HG02981 (cell line): ENCODE results near the gene NSG1.
"Not testable (repeated sequence)": the region's sequence is repeated elsewhere in the genome, so short reads cannot be mapped to it uniquely, and the experiment has no call there.

Experiments
- ATAC-seq: cut with Tn5 transposase; IDR thresholded peaks from one replicate; pipeline ENCODE4 v1.9.1; 2021; ENCODE audit warnings: mild to moderate bottlenecking, moderate library complexity; ENCODE audit not compliant: unreplicated experiment

Gene NSG1

DNA sequence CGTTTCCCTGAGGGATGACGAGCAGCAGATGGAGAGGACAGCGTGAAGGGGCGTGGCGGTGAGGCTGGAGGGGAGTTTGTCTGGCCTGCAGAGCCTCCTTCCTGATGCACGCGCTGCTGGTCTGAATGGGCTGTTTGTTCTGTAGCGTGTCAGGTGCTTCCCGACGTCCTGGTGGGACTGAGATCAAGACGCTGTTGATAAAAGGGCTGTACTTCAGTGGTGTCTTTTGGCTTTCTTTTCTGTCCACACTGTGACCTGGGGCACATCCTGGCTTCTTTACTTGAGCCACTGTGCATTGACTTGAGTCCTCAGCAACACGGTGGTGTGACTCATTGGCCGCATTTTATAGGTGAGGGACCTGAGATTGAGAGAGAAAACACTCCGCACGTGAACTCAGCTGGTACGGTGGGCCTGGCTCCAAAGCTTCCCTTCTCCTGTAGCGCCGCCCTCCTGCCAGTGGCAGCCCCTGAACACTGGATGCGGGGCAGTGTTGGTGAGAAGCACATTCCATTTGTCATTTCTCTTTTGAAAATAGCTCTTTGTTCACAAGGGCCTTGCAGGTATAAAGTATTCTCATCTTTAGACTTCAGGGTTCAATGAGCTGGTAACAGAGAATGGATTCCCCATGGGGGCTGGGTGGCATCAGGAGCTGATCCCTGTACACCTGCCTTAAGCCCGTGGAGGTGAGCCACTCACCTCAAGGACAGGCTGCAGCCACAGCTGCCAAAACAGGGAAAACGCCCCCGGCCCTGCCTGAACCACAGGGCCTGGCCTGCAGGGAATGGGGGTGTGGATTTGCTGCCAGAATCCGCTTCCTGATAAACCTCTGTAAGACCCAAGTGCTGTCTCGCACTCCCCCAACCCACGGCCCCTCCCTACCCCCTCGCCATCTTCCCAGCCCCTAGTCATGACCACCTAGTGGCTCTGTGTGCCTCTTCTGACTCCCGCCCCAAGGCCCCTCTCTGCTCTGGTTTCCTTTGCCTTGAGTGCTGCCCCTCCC, 29.2 kb downstream of the NSG1 start:
- no peak for ATAC-seq

DNA sequence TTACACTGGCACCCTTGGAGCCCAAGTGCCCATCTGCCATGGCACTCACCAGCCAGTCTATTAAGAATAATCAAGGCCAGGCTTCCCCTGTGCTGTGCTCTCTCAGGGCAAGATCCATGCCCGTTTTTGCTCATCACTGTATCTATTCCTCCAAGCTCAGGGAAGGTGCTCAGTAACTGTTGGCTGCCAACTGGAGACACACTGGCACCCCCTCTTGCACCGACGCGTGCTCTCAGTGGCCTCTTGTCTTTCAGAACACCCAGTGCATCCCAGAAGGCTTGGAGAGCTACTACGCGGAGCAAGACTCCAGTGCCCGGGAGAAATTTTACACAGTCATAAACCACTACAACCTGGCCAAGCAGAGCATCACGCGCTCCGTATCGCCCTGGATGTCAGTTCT, 30.1 kb downstream of the NSG1 start:
- no peak for ATAC-seq

DNA sequence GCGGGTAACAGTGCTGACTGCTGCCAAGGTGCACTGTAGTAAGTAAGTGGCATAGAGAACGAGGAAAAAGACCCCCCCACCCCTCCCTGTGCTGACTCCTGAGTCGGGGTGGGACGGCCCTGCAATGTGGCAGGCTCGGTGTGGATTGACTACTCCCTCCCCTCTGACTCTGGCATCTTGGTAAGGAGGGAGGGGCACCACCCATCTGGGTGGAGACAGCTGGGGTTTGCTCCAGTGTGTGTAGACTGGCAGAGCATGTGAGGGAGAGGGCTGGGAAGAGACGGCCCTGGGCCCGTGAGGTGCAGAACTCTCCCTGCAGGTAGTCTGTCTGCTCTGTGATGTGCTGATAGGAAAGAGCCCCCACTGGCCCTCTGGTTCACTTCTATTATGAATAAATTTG, 31.0 kb downstream of the NSG1 start:
- ATAC-seq = no peak

DNA sequence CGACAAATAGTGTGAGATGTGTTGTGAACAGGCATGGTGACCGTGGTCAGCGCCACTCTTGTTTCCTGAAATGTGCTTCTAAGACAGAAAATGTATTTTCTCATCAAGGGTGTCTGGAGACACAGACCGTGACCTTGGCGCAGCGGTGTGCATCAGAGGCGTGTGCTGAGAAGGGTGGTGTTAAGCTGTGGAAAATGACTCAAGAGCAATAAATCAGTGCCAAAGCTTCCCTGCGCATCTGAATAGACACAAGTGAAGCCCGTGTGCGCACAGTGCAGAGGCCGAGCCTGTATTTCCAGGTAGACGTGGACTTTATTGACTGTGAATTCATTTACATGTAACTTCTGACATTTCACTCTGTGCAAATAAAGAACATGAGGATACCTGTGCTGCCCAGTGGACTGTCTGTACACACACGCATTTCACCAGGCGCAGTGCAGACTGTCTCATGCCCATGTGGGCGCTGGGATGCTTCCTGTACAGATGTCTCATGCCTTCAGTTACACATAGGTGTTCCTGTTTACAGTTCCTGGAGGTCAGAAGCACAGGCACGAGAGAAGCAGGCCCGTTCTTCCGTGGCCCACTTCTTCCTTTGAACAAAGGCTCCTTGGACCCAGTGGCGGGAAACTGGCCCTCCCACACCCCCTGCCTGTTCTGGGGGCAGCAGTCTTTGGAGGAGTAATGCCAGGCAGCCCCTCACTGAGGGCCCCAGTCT, 31.9 kb downstream of the NSG1 start:
- ATAC-seq = no peak

DNA sequence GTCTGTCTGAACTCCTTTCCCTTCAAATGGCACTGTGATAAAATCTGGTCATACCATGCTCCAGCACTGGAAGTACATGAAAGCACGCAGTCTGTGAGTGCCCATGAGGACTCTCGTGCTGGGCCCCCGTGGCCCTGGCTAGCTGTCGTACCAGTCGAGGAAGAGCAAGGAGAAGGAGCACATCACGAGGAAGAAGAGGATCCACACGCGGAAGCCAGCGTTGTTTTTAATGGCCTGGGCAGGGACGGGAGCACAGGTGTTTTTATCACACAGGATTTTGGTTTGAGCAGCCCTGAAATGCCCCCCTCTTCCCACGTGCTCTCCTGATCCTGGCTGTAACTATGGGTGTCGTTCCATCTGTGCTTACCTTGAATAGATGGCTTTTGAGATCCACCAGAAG, 33.0 kb downstream of the NSG1 start:
- ATAC-seq = no peak

DNA sequence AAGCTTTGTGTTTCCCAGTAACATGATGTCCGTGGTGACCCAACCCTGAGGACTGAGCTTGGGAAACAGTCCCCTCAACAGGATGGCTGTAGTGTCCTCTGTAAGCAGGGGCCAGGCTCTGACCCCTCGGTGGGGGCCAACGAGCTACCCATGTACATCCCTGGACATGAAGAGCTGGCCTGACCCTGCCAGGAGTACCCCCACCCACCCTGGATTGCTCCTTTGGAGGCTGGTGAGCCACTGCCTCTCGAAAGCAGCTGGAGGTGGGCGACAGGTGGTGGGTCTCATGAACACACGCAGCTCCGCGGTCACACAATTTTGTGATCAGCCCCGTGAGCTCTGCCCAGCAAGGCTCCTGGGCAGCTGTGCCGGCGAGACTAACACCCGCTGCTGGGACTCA, 33.5 kb downstream of the NSG1 start:
- ATAC-seq = no peak

DNA sequence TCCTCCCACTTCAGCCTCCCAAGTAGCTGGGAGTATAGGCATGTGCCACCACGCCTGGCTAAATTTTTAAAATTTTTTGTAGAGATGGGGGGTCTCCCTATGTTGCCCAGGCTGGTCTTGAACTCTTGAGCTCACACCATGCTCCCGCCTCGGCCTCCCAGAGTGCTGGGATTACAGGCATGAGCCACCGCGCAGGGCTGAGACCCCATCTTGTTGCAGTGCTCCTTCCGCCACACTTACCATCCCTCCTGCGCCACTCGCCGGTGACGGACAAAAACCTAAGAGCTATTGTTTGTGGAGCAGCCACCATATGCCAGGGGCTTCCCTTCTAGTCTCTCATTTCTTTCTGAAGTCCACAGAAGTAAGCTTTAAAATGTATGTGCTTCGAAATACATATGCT, 34.5 kb downstream of the NSG1 start:
- no peak for ATAC-seq

DNA sequence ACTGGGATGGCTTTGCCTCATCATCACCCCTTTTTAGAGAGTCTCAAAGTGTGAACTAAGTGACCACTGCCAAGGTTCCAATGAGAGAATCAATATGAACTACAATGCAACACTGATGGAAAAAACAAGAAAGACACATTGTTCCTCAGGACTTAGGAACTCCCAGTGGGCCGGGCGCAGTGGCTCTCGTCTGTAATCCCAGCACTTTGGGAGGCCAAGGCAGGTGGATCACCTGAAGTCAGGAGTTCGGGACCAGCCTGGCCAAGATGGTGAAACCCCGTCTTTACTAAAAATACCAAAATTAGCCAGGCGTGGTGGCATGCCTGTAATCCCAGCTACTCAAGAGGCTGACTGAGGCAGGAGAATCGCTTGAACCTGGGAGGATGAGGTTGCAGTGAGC, 35.2 kb downstream of the NSG1 start:
- ATAC-seq = not testable (repeated sequence)

DNA sequence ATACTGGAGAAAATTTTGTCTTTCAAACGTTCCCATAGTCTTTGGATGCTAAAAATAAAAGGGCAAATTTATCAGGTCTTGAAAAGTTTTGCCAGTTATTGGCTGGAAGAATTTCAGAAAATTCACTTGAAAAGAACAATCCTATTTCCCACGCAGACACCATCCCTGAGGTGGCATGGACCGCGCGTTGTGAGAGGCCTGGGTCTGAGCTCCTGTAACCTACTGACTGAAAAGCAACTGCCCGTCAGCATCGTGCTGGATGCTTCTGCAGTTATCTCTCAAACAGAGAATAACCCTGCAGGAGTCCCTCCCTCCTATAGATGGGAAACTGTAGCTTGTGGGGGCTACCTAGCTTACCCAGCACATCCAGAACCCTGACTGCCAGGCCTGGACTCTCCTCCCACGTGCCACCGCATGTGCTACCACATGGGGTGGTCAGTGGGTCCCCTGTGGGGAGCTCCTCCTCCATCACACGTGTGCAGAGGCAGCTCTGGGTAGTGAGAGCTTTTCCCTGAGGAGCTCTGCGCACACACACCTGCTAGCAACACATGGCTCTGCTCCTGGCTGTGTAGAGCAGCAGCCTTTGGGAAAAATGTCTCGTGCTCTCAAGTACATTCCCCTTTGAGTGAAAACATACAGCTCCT, 36.1 kb downstream of the NSG1 start:
- ATAC-seq = no peak

DNA sequence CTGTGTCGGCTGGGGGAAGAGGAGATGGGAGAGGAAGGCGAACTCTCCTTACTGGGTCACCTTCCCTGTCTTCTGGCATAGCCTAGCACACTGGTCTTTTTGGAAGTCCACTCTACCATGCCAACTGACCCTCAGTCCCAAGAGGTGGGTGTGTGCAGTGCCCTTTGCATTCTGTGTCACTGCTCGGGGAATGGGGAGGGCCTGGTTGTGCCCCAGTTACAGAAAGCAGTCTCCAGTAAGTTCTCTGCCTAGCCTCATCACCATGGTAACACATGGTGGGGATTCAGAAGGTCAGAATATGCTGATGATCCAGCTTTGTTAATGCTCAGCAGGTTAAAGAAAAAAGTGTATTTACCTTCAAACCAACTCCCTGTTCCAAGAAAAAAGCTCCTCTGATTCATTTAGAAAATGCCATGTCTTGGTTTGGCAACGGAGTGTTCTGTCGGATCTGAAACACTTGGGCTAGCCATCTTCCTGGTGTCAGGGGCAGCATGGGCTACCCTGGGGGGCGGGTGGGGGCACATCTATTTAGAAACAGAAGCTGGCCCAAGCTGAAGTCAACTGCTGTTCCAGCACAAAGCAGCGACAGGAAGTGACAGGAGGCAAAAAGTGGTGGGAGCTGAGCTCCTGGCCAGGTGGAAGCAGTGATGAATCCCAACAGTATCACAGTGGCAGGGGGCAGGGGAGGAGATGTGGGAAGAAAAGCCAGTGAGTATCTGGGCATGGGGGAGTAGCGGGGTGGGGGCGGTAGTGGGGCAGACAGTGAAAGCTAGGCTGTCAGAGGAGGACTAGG, 37.0 kb downstream of the NSG1 start:
- ATAC-seq = no peak

DNA sequence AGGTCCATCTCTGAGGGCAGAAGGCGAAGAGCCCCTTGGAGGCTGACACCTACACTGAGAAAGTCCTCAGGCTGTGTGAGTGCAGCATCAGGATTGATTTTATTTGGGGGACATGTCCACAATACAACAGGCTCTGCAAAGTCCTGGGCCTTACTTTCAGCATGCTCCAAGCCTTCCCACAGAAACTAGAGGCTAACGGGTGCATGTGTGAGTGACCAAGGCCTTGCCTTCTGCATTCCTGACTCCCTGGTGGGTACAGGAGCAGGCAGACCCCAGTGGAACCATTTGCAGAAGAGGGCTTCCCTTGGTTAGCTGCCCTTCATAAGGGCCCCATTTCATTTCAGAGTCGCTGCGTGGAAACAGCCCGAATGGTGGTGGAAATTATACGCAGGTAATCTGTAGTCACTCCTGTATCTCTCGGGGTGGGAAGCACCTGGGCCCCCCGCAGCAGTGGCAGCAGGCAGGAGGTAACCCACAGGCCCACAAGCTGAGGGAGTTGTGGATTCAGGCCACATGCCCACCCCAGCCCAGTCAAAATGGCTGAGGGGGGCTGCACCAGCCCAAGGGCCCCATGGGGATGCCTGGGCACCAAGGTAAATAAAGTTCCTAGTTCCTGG, 37.7 kb downstream of the NSG1 start:
- no peak for ATAC-seq

DNA sequence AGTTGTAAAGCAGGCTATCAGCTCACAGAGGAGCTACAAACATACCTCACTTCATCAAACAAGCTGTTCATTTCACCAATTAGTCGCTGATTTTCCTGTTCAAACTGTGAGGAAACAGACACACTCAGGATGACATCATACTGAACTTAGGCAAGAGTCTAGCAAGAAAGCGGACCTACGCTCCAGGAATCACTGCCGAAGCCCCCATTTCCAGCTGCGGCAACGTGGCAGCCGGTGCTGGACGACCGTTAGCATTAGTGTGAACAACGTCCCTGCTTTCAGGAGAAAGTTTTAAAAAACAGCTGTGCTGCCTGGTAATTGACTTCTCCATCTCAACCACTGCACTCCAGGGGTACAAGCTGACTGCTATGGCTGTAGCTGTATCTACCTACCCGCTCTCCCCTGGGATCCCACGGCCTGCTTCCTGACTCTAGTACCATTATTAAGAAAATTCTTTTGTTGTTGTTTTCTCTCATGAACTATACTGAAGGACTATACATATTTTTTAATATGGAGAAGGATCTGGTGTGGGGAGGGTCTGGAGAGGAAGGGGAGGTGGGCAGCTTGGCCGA, 38.3 kb downstream of the NSG1 start:
- no peak for ATAC-seq

DNA sequence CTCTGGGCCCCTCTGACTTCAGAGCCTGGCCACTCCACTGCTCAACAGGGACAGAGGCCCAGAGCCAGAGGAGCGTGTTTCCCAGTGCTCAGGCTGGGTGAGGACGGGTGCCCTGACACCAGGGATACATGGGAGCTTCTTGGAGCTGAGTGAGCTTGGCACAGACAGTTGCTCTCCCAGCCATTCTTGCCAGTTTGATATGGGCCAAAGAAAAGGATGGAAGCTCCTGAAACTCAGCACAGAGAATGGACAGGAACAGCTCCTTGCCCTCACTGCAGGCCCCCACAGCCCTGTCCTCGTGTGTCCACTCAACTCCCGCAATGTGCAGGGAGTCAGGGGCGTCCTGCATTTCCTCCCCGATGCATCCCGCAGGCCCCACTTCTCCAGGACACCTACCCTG, 38.8 kb downstream of the NSG1 start:
- ATAC-seq = no peak

DNA sequence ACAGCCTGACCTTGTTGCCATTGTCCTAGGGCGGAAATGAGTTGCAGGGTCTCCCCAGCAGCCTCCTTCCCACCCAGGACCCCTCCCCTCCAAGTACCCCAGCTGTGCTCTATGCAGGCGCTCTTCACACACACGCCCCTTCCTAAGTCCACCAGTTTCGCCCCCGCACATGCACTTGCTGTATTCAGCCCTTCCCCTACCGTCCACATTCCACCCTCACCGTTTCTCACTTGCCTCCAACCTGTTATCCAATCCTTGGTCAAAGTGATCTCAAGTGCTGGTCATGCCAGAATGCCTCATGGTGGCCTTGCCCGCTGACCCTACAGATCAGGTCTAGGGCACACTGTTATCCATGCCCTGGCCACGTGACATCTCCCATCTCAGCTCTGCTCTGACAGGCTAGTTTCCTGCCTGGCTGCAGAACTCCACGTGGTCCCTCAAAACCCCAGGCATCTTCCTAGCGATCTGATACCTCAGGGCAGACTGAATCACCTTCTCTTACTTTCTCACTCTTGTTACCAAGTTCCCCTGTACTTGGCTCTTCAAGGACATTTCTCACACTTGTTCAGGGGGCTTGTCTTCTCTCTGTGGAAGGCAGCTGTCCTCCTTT, 39.7 kb downstream of the NSG1 start:
- ATAC-seq = no peak

DNA sequence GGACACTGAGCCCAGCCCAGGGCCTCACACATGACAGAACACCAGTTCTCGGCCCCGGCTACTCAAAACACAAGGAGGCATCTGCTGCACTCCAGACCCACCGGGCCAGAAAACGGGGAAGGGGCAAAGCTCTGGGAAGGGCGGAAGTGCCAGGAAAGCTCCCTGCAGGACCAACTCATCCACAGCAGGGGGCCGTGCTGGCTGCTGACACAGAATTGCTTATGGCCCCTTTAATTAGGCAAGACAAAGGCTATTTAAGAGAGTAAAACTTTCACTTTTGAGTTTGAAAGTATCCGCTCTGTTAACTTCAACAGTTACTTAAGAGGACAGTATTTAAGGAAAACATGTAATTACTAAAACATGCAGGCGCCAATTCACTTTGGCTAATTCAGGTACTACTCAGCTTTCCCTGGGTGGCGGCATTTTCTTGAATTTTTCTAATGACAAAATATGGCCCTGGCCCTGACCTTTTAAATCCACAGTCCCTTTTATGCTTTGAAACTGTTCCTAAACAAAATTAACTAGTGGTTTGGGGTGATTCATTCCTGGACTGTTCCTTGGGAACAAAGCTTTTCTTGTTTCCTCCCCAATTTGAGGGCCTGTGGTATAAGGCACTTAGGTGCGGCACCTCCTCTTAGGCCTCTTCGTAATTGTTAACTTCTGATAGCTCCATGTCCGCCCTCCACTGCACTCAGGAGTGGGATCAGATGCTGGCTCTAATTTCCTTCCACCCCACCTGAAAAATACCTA, 40.4 kb downstream of the NSG1 start:
- ATAC-seq = no peak

DNA sequence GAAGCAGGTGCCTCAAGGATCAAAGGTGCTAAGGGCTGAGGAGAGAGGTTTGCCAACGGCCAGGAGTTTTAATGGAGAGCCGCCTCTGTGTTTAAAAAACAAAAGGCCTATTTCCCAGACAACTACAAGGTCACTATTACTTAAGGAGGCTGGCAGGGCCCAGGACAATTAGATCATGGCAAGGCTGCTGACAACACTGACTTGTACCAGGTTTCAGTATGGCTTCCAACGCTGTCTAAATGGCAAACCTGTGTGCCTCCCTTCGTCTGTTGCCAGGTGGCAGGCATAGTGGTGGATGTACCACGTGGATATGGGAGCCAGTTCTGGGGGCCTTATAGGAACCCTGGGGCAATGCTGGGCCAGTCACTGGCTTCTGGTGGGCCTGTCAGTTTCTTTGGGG, 41.0 kb downstream of the NSG1 start:
- no peak for ATAC-seq

DNA sequence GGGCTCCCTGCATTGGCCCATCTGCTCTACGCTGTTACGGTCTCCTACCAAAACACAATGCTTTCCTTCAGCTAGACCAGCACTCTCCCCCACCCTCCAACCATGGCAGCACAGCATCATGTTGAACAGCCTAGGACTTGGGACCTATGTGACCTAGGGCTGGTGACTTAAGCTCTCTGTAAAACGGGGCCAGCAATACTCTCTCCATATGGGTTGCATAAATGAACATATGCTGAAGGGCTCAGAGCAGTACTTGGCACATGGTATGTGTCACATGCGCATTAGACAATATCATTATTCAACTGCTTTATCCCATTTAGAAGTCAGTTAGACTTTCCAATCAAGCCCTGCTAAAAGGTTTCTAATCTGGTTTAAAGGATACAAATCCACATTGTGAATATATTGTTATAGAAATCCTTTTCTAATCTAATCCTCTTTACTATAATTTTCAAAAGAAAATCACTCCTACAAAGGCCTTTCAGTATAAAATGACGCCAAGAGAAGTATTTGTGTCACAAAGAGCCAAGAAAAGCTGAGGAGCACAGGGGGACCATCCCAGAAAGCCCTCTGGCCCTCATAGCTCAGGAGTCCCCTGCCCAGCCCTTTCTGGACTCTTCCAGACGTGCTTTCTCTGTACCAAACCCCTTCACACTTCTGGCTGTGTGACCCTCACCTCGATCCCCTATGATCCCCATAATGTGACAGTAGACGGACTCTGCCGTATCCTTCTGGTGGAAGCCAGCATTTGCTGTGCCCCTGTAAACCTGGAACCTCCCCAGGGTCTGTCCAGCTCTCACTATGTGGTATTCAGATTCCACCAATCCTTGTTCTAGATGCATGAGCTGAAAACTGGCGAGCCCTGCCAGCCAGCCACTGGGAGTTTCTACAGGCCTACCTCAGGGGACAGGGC, 42.3 kb downstream of the NSG1 start:
- no peak for ATAC-seq
